BJ (cell line): ENCODE measurements around the gene PATL2. TPM values are rescaled to one million over a fixed set of nuclear protein-coding genes. Genes with fewer than 3 reads are reported as not detected.
"Not testable (repeated sequence)": the region's sequence is repeated elsewhere in the genome, so short reads cannot be mapped to it uniquely, and the experiment has no call there.

Source experiments
- CTCF ChIA-PET: fragments of 350-600 bp; formaldehyde crosslinking; extraction: SDS; loops from one replicate; lab custom pipeline; 2021; ENCODE audit warnings: antibody characterized with exemption, inconsistent platforms; lab: Yijun Ruan, JAX
- POLR2A ChIA-PET: fragments of 300-600 bp; sonication (Branson Sonifier 250); formaldehyde crosslinking; extraction: SDS; loops from one replicate; lab custom pipeline; 2021; ENCODE audit warnings: antibody characterized with exemption; lab: Charles Lee
- DNase-seq: peaks from one replicate; pipeline ENCODE4 v3.0.0-alpha.2; 2011; ENCODE audit warnings: low read depth
- H3K27me3 ChIP-seq: 2 replicates; pipeline ENCODE4 v1.6.0; 2011; ENCODE audit warnings: low read length; ENCODE audit not compliant: control insufficient read depth, insufficient read depth
- H3K36me3 ChIP-seq: 2 replicates; pipeline ENCODE4 v1.5.1; 2011; ENCODE audit warnings: low read length; ENCODE audit not compliant: control insufficient read depth, insufficient read depth
- H3K4me3 ChIP-seq: 2 replicates; pipeline ENCODE4 v1.5.1; 2011; ENCODE audit warnings: low read depth, mild to moderate bottlenecking, control low read depth, low read length
- polyA plus RNA-seq: library from polyadenylated mRNA; depleted of rRNA; stranded (reverse); fragments of >200 nt; gene quantifications from 2 replicates; pipeline ENCODE4 v1.2.3, GENCODE V29; 2011
- TF ChIP-seq, protein P1 (sequence below): IDR thresholded peaks from 2 replicates; pipeline ENCODE4 v1.5.1; 2011; ENCODE audit warnings: low read depth, mild to moderate bottlenecking, control low read depth, inconsistent platforms, low read length, moderate library complexity; ENCODE audit not compliant: insufficient read depth

The PATL2 gene
- polyA plus RNA-seq, 1 experiment, result 0.12 TPM

DNA sequence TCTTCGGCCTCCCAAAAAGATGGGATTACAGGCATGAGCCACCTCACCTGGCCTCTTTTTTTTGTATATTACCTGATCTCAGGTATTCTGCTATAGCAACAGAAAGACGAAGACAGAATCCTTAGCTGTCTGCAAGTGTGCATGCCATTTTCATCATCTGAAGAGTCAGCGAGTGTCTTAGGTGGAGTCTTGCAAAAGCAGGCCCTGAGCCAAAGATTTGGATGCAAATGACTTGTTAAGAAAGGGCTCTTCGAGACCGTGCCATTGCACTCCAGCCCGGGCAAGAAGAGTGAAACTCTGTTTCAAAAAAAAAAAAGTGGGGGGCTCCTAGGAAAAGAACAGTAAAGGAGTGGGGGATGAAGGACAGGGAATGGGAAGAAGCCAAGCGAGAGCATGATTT lies 15.0 kb upstream of the PATL2 start:
- TF ChIP-seq, protein P1, sequence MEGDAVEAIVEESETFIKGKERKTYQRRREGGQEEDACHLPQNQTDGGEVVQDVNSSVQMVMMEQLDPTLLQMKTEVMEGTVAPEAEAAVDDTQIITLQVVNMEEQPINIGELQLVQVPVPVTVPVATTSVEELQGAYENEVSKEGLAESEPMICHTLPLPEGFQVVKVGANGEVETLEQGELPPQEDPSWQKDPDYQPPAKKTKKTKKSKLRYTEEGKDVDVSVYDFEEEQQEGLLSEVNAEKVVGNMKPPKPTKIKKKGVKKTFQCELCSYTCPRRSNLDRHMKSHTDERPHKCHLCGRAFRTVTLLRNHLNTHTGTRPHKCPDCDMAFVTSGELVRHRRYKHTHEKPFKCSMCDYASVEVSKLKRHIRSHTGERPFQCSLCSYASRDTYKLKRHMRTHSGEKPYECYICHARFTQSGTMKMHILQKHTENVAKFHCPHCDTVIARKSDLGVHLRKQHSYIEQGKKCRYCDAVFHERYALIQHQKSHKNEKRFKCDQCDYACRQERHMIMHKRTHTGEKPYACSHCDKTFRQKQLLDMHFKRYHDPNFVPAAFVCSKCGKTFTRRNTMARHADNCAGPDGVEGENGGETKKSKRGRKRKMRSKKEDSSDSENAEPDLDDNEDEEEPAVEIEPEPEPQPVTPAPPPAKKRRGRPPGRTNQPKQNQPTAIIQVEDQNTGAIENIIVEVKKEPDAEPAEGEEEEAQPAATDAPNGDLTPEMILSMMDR, result no peak
- ChIA-PET CTCF (interaction anchor here (0.6 to 4.5 kb wide), 6 partner anchors 11 to 122 kb away, joined by 3 to 26 read pairs (median 4); partner anchors contain the start of genes SPG11 and TRIM69), POLR2A (interaction anchor here (1.5 kb wide), 1 partner anchor 15 kb away, joined by 7 read pairs; the partner anchor contains the start of genes B2M and PATL2)
- Histone ChIP-seq H3K27me3 (no peaks in the 10 kb centered on the region), H3K4me3 (no peak overlapping the region), H3K36me3 (no peaks in the 10 kb centered on the region)
- no peak for DNase-seq

DNA sequence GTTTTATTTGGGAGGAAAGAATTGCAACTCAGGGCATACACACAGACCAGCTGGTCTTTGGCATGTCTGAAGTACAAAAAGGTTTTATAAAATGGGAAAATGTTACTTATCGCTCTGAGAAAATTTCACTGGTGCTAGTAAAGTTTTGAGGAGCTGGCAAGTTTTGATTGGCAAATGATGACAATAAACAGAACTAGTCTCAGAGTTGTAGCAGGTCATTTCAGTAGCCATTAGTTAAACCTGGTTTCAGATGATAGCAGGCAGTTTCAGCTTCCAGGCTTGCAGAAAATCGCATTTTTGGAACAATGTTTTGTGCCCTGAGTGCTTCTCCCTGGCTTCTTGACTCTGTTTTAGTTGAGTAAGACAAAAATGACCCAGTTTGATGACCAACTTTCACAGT lies 10.9 kb upstream of the PATL2 start:
- no peak overlapping the region for H3K4me3 ChIP-seq
- TF ChIP-seq, protein P1, result no peak
- POLR2A ChIA-PET, result no interaction called here
- DNase-seq, result no peak
- CTCF ChIA-PET, result interaction anchor here (0.6 to 1.2 kb wide), 3 partner anchors 8 to 424 kb away, joined by 3 to 4 read pairs (median 3); no protein-coding TSS in a partner anchor
- H3K27me3 ChIP-seq, result no peaks in the 10 kb centered on the region
- H3K36me3 ChIP-seq, result peaks cover 5% of the 10 kb centered on the region

DNA sequence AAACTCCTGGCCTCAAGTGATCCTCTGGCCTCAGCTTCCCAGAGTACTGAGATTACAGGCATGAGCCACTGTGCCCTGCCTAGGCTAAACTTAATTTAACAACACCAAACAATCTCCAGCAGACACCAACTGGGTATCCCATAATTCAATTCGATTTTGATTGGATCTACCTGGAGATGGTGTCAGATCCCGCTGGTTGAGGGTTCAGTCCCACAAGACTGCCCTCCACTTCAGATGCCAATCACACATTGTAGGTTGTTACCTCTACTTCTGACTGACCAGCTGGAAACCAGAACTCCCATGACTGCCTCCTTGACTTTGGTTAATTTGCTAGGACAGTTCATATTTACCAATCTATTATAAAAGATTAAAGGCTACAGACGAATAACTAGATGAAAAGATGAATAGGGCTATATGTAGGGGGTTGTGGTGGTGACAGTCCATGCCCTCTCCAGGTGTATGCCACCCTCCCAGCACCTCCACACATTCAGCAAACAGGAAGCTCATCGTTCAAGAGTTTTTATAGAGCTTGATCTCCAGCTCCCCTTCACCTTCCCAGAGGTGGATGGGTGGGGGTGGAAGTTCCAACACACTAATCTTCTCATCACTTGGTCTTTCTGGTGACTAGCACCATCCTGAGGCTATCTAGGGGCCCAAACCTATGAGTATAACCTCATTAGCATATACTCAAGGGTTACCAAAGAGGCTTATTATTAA lies 9.5 kb upstream of the PATL2 start:
- CTCF ChIA-PET, result interaction anchor here (0.8 kb wide), 1 partner anchor 16 kb away, joined by 3 read pairs; the partner anchor contains the start of gene TRIM69
- H3K27me3 ChIP-seq, result no peaks in the 10 kb centered on the region
- TF ChIP-seq, protein P1, result no peak
- DNase-seq, result no peak
- H3K36me3 ChIP-seq, result peaks cover 10% of the 10 kb centered on the region
- no peak overlapping the region for H3K4me3 ChIP-seq
- POLR2A ChIA-PET, result no interaction called here

DNA sequence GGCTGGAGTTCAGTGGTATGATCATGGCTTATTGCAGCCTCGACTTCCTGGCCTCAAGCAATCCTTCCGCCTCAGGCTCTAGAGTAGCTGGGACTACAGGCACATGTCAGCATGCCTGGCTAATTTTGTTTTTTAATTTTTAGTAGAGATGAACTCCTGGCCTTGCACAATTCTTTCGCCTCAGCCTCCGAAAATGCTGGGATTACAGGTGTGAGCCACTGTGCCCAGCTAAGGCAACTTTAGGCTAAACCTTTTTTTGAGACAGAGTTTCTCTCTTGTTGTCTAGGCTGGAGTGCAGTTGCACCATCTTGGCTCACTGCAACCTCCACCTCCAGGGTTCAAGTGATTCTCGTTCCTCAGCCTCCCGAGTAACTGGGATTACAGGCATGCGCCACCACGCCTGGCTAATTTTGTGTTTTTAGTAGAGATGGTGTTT lies 8.9 kb upstream of the PATL2 start:
- H3K4me3 ChIP-seq, CTCF ChIA-PET, H3K36me3 ChIP-seq, H3K27me3 ChIP-seq, POLR2A ChIA-PET, DNase-seq: not testable (repeated sequence)

DNA sequence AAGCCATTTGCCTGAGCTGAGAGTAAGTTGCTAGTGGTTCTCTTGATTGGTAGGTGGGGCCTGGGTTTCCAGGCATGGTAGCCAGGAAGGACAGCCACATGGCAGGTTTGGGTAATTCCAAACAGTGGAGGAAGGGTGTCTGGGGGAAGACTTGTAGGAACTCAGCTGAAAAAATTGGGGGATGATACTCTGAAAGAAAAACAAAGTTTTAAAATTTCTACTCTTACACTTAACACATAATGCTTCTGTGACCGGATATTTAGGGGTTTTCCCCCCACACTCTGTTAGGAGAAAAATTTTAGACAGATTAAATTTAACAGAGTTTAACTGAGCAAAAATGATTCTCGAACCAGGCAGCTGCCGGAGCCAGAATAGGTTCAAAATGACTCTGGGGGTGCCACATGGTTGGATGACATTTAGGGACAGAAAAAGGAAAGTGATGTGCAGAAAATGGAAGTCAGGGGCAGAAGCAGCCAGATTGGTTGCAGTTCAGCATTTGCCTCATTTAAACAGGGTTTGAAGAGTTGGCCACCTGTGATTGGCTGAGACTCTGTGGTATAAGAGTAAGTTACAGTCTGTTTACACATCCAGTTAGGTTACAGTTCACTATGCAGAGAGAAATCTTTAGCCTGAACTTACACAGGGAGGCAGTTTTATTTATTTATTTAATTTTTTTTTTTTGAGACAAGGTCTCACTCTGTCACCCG lies 8.3 kb upstream of the PATL2 start:
- TF ChIP-seq, protein P1, result no peak
- no peaks in the 10 kb centered on the region for H3K27me3 ChIP-seq
- POLR2A ChIA-PET, result no interaction called here
- CTCF ChIA-PET, result interaction anchor here (1.1 kb wide), 1 partner anchor 16 kb away, joined by 3 read pairs; no protein-coding TSS in a partner anchor
- H3K36me3 ChIP-seq, result peaks cover 10% of the 10 kb centered on the region
- no peak for DNase-seq
- H3K4me3 ChIP-seq, result no peak overlapping the region
